Coronary artery (tissue), 2 donors: ENCODE results near the gene PHIP.
A peak's percentile ranks its signal among the peaks of the same experiment; 100 is the strongest.

Source experiments
- DNase-seq: peaks from one replicate; pipeline ENCODE4 v3.0.0-alpha.2; 2017; ENCODE audit warnings: low spot score
- H3K27ac ChIP-seq, 2 donors: fragments of 200-600 bp; sonication (generic); one replicate each; pipeline ENCODE4 v1.5.1; 2016 to 2019
- H3K4me3 ChIP-seq: fragments of 200-600 bp; sonication (generic); 2 replicates; pipeline ENCODE4 v1.5.1; 2016; ENCODE audit warnings: mild to moderate bottlenecking, moderate library complexity
- CTCF ChIP-seq: fragments of 200-600 bp; sonication (generic); IDR thresholded peaks from one replicate; pipeline ENCODE4 v1.5.1; 2019; ENCODE audit warnings: antibody characterized with exemption

PHIP gene

GRCh38 chr6:79079561-79080041, 1.5 kb upstream of the PHIP start:
- peak overlapping the region; percentile 95 to 96 for H3K27ac ChIP-seq
- no peak for DNase-seq
- TF ChIP-seq CTCF, result no peak

GRCh38 chr6:79077715-79078074, 359 bp downstream of the PHIP start:
- TF ChIP-seq CTCF, result no peak
- peak overlapping the region; percentile 95 to 96 for H3K27ac ChIP-seq
- DNase-seq, result no peak
- H3K4me3 ChIP-seq, result peak overlapping the region; percentile 88

More at GRCh38 chr6:79079561-79080041, 1.5 kb upstream of the PHIP start:
- peak overlapping the region; percentile 88 for H3K4me3 ChIP-seq

GRCh38 chr6:79076782-79077641, 1.0 kb downstream of the PHIP start:
- no peak for TF ChIP-seq CTCF
- peak overlapping the region; percentile 96 to 97 for H3K27ac ChIP-seq
- peak overlapping the region; percentile 88 for H3K4me3 ChIP-seq
- DNase-seq, result peak; percentile 93

GRCh38 chr6:79076160-79076559, 1.9 kb downstream of the PHIP start:
- peak overlapping the region; percentile 88 for H3K4me3 ChIP-seq
- no peak for TF ChIP-seq CTCF
- no peak for DNase-seq
- peak overlapping the region; percentile 96 to 97 for H3K27ac ChIP-seq

- DNase-seq, result no peak
- Histone ChIP-seq H3K27ac (no peak overlapping the region), H3K4me3 (no peak overlapping the region)
- no peak for TF ChIP-seq CTCF
These were observed 4.2 kb downstream of the PHIP start for GRCh38 chr6:79073888-79074287.

- no peak overlapping the region for H3K27ac ChIP-seq
- DNase-seq, result no peak
- TF ChIP-seq CTCF, result no peak
- no peak overlapping the region for H3K4me3 ChIP-seq
These were observed 5.3 kb downstream of the PHIP start for GRCh38 chr6:79072640-79073181.

- no peak for TF ChIP-seq CTCF
- Histone ChIP-seq H3K4me3 (no peak overlapping the region), H3K27ac (no peak overlapping the region)
- DNase-seq, result no peak
These were observed 6.5 kb downstream of the PHIP start for GRCh38 chr6:79071547-79071946.
